ENCODE data around the gene SPACDR. TPM values are rescaled to one million over a fixed set of nuclear protein-coding genes. Genes with fewer than 3 reads are reported as not detected.
A peak's percentile ranks its signal among the peaks of the same experiment; 100 is the strongest.

SPACDR gene
- total and polyA plus RNA-seq, 2 donors (not counting 1 experiment from before 2014, with no cell fraction given): 2.1 to 3.7 TPM

DNA sequence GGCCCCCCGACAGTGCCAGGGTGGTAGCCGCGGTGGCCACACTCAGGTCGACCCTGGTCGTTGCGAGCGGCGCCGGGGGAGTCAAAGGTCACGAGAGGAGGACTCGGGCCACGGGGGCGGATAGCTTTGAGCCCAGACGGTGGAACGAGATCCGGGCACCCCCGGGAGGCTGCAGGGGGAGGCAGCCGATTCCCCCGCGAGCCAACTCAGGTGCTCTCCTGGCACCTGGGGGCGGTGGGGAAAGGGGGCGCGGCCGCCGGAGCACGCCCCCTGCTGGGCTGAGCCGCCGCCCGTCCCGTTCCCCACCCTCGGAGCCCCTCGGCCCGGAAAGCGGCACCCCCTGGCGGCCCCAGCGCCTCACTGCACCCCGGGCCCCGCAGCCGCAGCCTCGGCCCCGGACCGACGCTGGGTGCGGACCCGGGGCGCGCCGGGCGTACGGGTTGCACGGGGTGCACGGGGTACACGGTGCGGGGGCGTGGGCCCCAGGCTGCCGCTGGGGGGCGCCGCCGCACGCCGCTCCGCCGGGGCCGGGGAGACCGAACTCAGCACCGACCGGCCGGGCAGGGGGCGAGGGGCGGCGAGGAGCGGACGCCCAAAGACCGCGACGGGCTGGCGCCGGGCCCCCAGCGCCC lies 19.1 kb upstream of the SPACDR start:
- H3K9ac ChIP-seq (ENCODE audit: low read length): peak overlapping the region; percentile 69

More for the DNA sequence above, 19.1 kb upstream of the SPACDR start:
- H3K27me3 ChIP-seq (replicated peaks in 1 of 4; ENCODE audit: control extremely low read depth in 1 of 4, control insufficient read depth in 3 of 4, insufficient read depth in 4 of 4, low read length in 3 of 4): no peaks in the 10 kb centered on the region
- H4K20me1 ChIP-seq (ENCODE audit: control insufficient read depth, insufficient read depth, low read length, poor library complexity, severe bottlenecking): peaks cover under 1% of the 10 kb centered on the region
- ChIA-PET CTCF (interaction anchor here (0.6 to 5.6 kb wide), 21 partner anchors 9 to 439 kb away, joined by 3 to 80 read pairs (median 4); partner anchors contain the start of genes FBXO24, LRCH4, MEPCE and PCOLCE), POLR2A (interaction anchor here (0.6 to 1.5 kb wide), 2 partner anchors 54 to 140 kb away, joined by 3 to 5 read pairs; partner anchors contain the start of genes MEPCE and ZCWPW1)
- H3K4me1 Mint-ChIP-seq: peaks cover 11% of the 10 kb centered on the region
- H3K4me2 ChIP-seq (replicated peaks; ENCODE audit: low read depth, low read length, poor library complexity, severe bottlenecking): peak overlapping the region; percentile 98
- no peak overlapping the region for H3K27ac ChIP-seq (ENCODE audit: low read length in 2 of 2)
- peak overlapping the region; percentile 86 for H2AFZ ChIP-seq (ENCODE audit: insufficient read depth, low read depth, low read length, poor library complexity, severe bottlenecking)
- no peak for TF ChIP-seq EZH2 (IDR thresholded peaks at IDR 0.05; ENCODE audit: borderline replicate concordance, insufficient read depth, low read depth, low read length, poor library complexity, severe bottlenecking)
- TF ChIP-seq, protein P1, sequence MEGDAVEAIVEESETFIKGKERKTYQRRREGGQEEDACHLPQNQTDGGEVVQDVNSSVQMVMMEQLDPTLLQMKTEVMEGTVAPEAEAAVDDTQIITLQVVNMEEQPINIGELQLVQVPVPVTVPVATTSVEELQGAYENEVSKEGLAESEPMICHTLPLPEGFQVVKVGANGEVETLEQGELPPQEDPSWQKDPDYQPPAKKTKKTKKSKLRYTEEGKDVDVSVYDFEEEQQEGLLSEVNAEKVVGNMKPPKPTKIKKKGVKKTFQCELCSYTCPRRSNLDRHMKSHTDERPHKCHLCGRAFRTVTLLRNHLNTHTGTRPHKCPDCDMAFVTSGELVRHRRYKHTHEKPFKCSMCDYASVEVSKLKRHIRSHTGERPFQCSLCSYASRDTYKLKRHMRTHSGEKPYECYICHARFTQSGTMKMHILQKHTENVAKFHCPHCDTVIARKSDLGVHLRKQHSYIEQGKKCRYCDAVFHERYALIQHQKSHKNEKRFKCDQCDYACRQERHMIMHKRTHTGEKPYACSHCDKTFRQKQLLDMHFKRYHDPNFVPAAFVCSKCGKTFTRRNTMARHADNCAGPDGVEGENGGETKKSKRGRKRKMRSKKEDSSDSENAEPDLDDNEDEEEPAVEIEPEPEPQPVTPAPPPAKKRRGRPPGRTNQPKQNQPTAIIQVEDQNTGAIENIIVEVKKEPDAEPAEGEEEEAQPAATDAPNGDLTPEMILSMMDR (IDR thresholded peaks at IDR 0.05): peak; percentile 91
- under 1% methylated on average over 79 of the region's 79 CpGs for WGBS (ENCODE audit: insufficient coverage)
- no peaks in the 10 kb centered on the region for H3K36me3 ChIP-seq (replicated peaks in 1 of 2; ENCODE audit: control extremely low read depth in 1 of 2, control insufficient read depth in 1 of 2, extremely low read depth in 1 of 2, insufficient read depth in 2 of 2, low read length in 1 of 2)
- H3K4me1 ChIP-seq (ENCODE audit: control insufficient read depth in 2 of 2, insufficient read depth in 2 of 2, low read length in 2 of 2): peaks cover 11 to 17% of the 10 kb centered on the region in 2 donors
- no peak overlapping the region for H3K27ac Mint-ChIP-seq
- no peaks in the 10 kb centered on the region for H3K9me3 Mint-ChIP-seq (ENCODE audit: insufficient read depth)
- intact Hi-C loops (cut with micrococcal nuclease): loop anchor here (1.0 kb wide), 3 partner anchors 14 to 76 kb away; no protein-coding TSS in a partner anchor
- ATAC-seq (ENCODE audit: low read depth) (peak; percentile 70), DNase-seq (peak; percentile 89)
- peaks cover 8% of the 10 kb centered on the region for H3K27me3 Mint-ChIP-seq
- H3K9me3 ChIP-seq (ENCODE audit: control extremely low read depth in 1 of 3, control insufficient read depth in 2 of 3, insufficient read depth in 1 of 3, low read length in 2 of 3): no peaks in the 10 kb centered on the region
- H3K4me3 Mint-ChIP-seq: peak overlapping the region; percentile 87
- H3K4me3 ChIP-seq (ENCODE audit: control extremely low read depth in 1 of 5, extremely low read depth in 1 of 5, insufficient read depth in 1 of 5, low read depth in 2 of 5, low read length in 4 of 5): peak overlapping the region in 4 of 5 experiments; percentile 36 to 67 (median 49)
- peaks cover 16% of the 10 kb centered on the region for H3K79me2 ChIP-seq (ENCODE audit: control insufficient read depth, insufficient read depth, low read length)
